Activated T-helper 9 cell treated with anti-CD3 and anti-CD28 coated beads, Interleukin-2, amount 50 U/mL, for 16 hours (primary cell): Measurements from ENCODE around the gene CD200.
"Not testable (repeated sequence)": the region's sequence is repeated elsewhere in the genome, so short reads cannot be mapped to it uniquely, and the experiment has no call there.

Experiments used
- DNase-seq: peaks from one replicate; pipeline ENCODE4 v3.0.0-alpha.2; 2020; ENCODE audit warnings: low read depth

CD200 gene

DNA sequence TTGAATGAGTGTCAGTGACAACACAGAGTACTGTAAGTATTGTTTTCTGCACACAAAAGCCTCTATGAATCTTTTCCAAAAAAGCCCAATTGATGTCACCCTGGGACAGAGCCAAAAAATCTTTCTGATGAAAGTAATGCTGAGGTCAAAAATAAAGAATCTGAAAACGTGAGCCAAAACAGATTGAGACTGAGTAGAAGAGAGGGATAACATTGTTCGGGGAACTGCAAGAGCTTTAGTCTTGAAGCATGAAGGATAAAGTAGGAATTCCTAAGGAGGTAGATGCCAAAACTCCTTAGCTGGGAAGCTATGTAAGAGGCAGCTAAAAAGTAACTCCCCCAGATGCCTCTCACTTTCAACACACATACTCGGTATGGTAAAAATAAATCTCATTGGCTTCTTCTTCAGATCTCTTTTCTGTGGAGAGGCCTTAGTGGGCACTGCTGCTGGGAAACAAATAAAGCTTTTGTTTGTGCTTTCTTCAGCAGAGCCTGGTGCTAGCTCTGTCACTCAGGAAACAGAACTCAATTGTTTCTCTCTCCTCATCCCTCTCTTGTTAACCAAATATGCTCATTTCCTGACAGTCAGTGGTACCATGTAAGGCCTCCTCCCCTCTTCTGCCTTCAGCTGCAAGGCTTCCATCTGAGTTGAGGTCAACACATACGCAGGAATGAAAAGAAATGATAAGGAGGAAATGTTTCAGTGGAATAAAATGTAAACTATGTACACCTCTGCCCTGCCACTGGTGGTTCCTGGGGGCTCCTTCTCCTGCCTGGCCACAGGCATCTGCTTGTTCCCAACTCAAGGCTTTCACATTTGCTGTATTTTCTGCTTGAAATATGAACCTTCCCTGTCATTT lies 58.1 kb downstream of the CD200 start:
- DNase-seq = no peak

DNA sequence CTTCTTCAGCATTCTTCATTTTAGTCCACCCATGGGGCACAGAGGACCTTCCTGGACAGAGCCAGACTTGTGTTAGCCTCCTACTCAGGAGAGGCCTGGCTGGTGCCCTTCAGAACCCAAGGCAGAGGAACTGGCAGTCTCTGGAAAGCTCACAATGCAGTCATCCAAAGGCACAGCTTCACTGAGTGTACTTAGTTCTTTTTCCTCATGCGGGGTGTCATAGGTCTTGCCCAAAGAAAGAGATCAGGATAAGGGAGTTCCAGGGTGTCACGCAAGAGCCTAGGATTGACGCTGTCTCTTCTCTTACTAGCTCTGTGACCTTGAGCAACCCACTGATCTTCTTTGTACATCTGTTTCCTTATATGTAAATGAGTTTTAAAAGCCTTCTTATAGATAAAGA lies 58.7 kb downstream of the CD200 start:
- DNase-seq = no peak

DNA sequence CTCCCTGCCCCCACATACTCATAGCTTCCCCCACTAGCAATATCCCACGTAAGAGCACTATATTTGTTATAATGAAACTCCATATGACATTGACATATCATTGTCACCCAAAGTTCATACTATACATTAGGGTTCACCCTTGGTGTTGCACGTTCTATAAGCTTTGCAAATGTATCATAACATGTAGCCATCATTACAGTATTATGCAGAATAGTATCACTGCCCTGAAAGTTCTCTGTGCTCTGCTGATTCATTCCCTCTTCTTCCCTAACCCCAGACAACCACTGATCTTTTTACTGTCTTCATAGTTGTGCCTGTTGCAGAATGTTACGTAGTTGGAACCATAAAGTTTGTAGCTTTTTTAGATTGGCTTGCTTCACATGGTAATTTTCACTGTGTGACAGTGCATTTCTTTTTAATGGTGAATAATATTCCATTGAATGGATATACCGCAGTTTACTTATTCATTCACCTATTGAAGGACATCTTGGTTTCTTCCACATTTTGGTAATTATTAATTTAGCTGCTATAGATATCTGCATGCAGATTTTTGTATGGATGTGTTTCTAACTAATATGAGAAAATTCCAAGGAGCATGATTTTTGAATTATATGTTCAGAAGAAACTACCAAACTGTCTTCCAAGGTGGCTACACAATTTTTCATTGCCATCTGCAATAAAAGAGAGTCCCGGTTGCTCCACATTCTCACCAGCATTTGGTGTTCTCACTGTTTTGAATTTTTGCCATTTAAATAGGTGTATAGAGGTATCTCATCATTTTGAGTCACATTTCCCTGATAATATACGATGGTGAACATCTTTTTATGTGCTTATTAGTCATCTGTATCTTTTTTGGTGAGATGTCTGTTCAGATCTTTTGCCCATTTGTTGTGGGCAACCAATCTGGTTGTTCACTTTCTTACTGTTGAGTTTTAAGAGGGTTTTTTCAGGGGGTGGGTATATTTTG lies 59.7 kb downstream of the CD200 start:
- no peak for DNase-seq

DNA sequence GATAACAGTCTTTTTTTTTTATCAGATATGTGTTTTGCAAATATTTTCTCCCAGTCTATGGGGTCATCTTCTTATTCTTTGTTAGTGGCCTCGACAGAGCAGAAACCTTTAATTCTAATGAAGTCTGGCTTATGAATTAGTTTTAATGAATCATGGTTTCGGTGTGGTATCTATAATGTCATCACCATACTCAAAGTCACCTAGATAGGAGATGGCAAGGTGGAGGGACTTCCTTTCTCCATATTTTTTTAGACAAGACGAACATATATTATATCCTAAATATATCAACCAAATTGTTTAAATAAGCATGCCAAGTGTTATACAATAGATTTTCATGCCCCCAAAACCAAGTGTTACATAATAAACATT lies 60.4 kb downstream of the CD200 start:
- DNase-seq = no peak

DNA sequence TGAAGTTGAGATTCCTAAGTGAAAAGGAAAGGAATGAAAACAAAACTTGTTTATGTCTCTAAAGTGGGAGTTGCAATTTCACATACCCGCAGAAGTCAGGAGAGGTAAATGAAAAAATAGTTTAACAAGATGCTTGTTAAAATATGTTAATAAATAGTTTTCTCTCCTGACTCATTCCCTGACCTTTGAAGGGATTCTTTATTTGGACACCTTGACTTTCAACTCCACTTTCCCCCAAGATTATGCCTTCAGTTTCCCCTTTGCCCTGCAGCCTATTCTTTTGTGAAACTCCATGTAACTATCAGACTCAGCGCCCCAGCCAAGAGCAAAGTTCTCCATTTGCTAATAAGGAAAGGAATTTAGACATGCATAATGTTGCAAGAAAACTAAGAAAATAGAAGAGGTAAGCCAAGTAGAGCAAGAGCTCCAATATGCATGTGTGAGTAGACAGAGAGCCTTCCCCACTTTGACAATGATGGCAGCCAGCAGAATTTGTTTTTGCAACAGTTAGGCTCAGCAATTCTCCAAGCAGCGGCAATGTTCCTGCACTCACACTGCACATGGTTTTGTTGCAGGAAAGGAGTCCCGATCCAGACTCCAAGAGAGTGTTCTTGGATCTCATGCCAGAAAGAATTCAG lies 61.2 kb downstream of the CD200 start:
- DNase-seq = no peak

DNA sequence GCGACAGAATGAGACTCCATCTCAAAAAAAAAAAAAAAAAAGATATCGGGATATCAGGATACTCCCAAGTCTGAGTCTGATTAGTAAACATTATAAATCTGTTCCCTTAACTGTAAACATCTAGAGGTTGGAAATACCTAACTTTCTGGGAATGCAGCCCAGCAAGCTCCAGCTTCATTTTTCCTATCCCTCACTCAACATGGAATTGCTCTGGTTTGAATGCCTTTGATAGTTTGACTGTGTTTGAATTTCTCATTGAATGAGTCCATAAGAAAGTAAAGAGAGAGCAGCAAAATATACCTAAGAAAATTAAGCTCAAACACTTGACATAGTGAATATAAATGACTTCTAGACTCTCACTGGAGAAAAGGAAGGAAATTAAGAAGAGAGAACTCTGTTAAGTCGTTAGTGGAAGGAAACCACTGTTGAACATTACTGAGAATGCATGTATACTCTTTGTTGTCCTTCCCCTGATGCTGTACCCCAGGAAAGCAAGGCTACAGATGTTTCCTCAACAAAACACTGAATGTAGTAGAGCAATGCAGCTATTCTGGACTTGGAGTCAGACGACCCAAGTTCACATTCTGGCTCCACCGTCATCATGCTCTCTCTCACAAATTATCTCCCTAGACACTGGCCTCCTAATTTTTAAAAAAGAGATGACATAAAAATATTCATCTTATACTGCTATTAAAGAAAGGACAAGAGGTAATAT lies 62.4 kb downstream of the CD200 start:
- no peak for DNase-seq

DNA sequence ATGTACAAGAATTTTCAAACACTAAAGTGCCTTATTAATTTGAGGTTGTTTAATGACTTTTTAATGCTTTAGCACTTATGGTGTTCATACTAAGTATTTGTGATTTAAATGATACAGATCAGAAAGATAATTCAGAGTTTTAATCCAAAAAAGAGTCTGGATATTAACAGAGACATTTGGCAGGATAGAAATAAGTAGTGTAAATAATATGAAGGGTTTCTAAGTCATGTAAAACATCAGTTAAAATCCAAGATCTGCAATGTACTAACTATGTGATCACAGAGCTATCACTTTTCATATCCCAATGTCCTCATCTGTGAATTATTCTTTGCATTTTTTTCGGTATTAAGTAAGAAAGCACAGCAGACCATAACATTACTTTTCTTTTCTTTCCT lies 62.9 kb downstream of the CD200 start:
- no peak for DNase-seq

DNA sequence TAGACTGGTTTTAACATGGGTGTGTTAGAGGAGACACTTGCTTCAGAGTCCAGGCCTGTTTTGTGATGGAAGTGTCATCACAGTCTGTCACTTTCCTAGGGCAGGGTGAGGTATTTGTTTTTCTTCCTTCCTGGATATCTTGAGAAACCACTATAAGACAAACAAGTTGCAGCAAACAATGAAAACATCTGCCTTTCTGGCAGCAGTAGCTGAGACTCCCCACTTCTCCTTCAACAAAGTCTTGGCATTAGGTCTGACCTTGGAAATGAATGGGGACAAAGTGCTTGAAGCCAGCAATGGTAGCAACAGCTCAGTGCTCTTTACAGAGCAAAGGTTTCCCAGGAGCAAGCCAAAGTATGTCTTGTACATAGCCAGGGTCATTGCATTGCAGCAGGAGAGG lies 64.6 kb downstream of the CD200 start:
- no peak for DNase-seq

DNA sequence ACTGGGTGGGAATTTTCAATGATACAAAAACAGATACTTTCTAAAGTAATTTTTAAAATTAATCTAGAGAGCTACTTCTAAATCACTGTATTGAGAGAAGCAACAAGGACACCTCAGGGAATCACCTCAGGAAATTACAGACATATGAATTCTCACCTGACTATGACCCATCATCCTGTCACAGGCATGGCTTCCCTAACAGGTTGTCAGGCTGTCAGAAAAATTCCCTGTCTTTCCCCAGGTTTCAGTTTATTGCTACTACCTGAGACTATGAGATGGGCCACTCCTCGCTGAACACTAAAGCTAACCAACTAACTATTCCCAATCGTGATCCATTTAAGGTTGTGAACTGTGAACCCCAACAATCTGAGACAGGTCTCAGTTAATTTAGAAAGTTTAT lies 66.1 kb downstream of the CD200 start:
- DNase-seq = no peak

DNA sequence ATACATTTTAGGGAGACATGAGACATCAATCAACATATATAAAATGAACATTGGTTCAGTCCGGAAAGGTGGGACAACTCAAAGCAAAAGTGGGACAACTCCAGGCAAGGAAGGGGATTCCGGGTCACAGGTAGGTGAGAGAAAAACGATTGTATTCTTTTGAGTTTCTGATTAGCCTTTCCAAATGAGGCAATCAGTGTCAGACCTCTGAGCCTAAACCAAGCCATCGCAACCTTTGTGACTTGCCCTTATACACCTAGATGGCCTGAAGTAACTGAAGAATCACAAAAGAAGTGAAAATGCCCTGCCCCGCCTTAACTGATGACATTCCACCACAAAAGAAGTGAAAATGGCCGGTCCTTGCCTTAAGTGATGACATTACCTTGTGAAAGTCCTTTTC lies 66.6 kb downstream of the CD200 start:
- not testable (repeated sequence) for DNase-seq

DNA sequence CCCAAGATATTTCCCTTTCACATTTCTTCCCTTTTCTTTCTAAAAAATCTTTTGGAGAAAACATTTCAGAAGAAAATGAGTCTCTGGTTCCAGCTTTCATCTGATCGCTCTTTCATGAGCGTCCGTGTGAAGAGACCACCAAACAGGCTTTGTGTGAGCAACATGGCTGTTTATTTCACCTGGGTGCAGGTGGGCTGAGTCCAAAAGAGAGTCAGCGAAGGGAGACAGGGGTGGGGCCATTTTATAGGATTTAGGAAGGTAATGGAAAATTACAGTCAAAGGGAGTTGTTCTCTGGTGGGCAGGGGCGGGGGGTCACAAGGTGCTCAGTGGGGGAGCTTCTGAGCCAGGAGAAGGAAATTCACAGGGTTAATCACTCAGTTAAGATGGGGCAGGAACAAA lies 67.4 kb downstream of the CD200 start:
- DNase-seq = not testable (repeated sequence)

DNA sequence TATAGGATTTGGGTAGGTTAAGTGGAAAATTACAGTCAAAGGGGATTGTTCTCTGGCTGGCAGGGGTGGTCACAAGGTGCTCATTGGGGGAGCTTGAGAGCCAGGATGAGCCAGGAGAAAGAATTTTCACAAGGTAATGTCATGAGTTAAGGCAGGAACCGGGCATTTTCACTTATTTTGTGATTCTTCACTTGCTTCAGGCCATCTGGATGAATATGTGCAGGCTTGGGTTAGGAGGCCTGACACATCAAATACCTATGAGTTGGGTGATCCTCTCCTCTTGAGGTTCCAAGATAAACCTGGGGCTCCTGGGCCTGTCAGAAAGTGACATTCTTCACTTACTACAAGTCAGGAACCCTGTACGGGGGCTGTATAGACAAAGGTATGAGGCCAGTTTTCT lies 68.7 kb downstream of the CD200 start:
- DNase-seq = no peak

DNA sequence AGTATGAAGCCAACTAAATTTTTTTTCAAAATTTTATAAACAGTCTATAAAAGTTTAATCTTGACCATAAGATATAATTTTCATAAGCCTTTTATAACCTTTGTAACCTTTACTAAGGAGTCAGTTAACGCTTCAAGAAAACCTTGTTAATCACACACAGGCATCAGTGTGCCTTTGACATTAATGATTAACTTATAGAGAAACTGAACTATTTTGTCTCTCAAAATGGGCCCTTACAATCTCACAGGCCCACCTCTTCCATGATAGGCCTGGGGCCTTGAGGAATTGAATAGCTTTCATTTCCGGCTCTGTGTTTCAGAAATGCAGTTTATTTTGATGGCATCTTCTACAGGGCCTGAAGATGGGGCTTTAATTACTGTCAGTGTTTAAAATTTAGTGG lies 70.1 kb downstream of the CD200 start:
- no peak for DNase-seq

DNA sequence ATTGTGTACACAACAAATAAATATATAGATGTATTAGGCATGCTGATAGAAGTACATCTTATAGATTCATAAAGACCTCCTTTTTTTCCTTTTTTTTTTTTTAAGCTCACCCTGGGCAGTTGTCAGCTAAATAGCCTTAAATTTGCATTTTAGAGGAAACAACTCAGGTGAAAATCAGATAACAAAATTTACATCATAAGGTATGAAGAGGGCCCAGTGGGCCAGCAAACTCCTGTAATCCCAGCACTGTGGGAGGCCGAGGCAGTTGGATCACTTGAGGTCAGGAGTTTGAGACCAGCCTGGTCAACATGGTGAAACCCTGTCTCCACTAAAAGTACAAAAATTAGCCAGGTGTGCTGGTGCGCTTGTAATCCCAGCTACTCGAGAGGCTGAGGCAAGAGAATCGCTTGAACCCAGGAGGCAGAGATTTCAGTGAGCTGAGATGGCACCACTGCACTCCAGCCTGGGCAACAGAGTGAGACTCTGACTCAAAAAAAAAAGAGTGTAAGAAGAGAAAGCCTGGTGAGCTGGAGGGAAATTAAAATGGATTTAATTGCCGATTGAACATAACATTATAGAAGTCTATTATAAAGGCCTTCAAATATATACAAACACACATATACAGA lies 72.1 kb downstream of the CD200 start:
- not testable (repeated sequence) for DNase-seq

DNA sequence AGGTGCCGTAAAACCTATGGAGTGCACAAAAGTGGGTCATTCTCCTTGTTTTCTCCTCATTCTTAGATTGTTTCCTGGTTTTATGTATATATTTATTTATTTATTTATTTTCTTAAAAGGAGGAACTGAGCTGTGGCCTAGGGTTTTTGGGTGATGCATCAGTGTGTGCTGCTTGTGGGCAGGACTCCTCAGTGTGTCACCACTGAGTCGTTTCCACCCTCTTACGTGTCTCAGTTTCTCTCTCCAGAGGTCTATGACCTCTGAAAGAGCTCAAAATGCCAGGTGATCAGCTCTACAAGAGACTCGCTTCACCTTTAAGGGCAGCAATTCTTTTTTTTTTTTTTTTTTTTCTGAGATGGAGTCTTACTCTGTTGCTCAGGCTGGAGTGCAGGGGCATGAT lies 72.9 kb downstream of the CD200 start:
- no peak for DNase-seq

DNA sequence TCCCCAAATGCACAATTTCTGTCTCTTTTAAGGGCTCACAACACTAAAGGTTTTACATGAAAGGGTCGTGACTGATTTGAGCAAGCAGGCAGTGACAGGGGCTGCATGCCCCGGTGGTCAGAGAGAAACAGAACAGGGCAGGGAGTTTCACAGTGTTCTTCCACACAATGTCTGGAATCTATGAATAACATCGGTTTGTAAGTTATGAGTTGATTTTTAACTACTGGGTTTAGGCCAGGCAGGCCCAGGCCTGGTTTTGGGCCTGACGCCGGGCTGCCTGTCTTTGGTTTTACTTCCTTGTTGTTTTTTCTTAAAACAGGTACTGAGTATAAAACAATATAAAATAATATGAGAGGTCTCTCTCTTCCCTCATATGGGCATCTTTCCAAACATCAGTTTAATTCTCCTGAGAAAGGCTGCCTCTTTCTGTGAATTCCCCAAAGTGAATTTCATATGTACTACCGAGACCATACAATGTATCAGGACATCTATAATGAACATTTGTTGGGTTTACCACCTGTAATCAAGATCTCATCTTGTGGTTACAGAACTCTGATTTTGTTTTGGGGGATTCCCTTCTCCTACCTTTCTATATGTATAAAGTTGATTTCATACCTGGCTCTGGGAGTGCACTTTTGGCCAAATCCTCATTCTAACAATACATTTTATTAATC lies 74.4 kb downstream of the CD200 start:
- DNase-seq = no peak

DNA sequence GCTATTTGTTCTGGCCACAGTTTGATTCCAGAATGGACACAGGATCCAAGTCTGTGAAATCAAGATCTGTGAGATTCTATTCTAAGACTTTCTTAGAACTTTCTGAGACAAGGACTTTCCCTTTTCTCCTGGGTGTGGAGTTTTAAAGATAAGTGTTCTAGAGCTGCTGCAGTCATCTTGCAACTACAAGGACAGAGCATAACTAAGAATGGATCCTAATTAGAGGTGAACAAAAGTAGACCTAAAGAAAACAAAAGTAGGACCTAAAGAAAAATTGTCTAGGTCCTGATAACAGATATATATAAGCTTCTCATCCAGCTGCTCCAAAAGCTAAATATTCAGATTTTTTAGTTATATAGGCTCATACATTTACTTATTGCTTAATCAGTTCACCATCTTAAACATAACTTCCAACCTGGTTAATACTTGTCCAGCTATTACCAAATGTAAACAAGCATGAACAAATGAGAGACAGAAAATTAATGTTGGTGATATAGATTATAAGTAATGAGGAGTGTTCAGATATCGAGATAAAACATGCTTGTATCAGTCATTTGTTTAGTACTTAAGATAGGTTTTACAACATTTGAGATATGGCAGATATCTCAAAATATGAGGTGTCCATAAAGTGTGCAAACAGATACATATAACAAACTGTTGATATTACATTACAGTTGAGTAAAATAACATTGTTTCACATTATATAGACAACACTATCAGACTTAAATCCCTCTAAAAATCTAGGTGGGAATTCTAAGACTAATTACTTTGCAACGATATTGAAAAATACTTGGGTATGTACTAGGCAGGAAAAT lies 75.1 kb downstream of the CD200 start:
- no peak for DNase-seq

DNA sequence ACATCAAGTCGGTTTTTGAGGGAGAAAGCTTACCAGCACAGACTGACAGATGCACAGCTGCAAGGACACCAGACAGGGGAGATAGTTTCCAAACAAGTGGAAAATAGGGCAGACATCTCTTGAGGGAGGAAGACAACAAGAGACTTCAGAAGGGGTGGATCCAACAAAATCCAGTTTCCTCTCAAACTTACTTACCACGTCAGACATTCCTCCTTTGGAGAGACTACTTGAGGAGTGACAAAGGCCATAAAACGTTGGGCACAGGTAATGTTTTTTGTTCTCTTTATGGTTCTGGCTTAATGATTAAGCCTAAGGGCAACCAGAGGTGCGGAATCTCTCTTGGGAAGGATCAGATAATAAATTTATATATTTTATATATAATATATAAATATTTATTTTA lies 76.1 kb downstream of the CD200 start:
- DNase-seq = no peak

DNA sequence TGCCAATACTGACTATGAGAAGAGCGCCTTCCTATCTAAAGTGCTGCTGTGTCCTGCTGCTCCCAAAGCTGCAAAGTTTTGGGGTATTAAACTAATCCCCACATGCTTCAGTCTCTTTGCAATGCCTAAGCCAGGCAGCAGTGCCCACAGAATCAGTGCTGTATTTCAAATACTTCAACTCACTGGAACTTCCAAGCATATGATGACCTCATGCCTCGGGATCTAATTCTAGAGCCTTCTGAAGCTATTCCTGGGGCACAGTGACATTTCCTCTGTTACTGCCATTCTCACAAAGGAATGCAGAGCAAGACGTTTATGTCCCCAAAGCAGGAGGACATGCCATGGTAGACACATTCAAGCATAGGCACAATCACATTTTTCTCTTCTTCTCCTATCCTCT lies 78.5 kb downstream of the CD200 start:
- DNase-seq = no peak
